GM21737 (cell line): ENCODE results near the gene KRTAP12-1.
"Not testable (repeated sequence)": the region's sequence is repeated elsewhere in the genome, so short reads cannot be mapped to it uniquely, and the experiment has no call there.

Experiments used
- ATAC-seq: cut with Tn5 transposase; IDR thresholded peaks from one replicate; pipeline ENCODE4 v1.9.1; 2021; ENCODE audit warnings: mild to moderate bottlenecking, moderate library complexity; ENCODE audit not compliant: unreplicated experiment

KRTAP12-1 gene

DNA sequence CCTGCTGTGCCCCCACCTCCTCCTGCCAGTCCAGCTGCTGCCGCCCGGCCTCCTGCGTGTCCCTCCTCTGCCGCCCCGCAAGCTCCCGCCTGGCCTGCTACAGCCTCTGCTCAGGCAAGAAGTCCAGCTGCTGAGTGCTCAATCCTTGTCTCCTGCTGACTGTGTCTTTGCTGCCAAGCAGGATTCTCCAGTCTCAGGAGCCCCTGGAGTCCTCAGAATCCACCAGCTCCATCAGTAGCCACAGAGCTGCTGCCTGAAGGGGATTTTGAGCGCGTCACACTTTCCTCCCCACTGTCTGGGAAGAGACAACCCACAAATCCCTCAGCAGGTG is 34.8 kb downstream of the KRTAP12-1 start:
- no peak for ATAC-seq

DNA sequence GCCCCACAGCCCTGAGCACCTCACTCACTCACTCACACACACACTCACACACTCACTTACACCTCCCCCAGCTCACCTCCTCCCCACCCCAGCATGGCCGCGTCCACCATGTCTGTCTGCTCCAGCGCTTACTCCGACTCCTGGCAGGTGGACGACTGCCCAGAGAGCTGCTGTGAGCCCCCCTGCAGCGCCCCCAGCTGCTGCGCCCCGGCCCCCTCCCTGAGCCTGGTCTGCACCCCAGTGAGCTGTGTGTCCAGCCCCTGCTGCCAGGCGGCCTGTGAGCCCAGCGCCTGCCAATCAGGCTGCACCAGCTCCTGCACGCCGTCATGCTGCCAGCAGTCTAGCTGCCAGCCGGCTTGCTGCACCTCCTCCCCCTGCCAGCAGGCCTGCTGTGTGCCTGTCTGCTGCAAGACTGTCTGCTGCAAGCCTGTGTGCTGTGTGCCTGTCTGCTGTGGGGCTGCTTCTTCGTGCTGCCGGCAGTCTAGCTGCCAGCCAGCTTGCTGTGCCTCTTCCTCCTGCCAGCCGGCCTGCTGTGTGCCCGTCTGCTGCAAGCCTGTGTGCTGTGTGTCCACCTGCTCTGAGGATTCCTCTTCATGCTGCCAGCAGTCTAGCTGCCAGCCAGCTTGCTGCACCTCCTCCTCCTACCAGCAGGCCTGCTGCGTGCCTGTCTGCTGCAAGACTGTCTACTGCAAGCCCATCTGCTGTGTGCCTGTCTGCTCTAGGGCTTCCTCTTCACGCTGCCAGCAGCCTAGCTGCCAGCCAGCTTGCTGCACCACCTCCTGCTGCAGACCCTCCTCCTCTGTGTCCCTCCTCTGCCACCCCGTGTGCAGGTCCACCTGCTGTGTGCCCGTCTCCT is 35.4 kb downstream of the KRTAP12-1 start, which contains the start of gene KRTAP10-11:
KRTAP10-11 (plus strand) TSS at position 49 of the 856 bp plus-strand sequence; CDS start at position 94, 45 bp downstream.
- not testable (repeated sequence) for ATAC-seq

DNA sequence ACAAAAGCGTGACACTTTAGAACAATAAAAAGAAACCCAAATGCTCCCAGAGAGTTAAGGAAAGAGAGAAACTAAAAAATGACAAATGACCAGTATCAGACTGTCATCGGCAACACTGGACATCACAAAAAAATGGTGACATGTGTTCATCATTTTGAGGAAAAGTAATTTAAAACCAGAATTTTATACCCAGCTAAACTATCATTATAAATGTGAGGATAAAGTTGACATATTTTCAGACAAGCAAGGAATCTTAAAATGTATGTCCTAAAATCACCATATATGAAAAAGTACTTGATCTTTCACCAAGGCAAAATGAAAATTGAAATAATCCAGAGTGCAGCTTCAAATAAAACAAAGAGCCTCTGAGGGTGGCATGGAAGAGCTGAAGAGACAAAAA is 37.1 kb downstream of the KRTAP12-1 start:
- no peak for ATAC-seq

DNA sequence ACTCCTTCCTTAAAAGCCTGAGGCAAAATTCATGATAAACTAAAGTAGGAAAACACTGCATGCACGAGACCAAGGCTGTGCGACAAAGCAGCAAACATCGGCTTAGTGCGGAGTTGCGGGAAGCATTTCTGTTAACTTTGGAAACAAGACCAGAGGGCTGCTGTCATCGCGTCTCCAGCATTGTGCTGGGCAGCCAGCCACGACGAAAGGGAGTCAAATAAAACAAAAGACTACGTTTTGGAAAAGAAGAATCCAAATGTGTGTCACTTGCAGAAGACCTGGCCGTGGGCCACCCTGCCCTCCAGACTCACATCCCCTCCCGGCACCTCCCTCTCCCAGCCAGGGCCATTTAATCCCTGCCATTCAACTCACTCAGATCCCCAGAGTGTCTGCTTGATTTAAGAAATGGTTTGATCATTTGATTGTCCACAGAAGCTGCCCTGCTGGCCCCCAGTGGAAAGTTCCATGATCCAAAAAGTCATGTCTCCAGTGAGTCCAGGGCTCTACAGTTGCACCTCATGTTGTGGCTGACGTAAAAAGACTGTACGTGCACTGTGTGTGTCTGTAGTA is 38.1 kb downstream of the KRTAP12-1 start:
- no peak for ATAC-seq

DNA sequence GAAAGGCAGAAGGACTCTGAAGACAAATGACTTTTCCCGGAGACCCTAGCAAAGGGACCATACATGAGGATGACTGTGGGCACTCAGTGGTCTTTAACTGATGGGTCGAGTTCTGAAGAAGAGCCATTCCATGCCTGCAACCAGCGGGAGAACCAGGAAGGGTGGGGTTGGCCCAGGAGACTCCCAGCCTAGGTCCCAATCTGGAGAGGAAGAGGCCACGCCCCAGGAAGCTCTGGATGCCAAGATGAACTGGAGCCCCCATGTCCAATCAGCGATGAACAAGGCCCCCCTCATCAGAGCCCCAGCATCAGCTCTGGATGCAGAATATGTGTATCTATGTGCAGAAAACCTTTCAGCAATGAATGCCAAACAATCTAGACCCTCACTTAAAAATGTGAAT is 41.2 kb downstream of the KRTAP12-1 start:
- no peak for ATAC-seq

DNA sequence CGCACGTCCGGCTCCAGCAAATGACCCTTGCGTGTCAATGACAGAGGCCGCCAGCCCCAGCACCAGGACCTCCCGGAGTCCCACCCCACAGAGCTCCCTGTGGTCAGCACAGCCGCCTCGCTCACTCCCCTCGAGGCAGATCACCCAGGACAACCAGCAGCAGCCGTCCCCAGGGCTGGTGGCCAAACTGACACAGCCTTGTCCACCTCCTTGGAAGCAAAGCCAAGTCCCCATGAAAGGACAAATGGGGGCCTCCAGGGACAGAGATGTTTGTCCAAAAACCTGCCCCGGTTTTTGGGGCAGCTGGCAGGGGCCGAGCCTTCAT is 42.7 kb downstream of the KRTAP12-1 start:
- no peak for ATAC-seq

DNA sequence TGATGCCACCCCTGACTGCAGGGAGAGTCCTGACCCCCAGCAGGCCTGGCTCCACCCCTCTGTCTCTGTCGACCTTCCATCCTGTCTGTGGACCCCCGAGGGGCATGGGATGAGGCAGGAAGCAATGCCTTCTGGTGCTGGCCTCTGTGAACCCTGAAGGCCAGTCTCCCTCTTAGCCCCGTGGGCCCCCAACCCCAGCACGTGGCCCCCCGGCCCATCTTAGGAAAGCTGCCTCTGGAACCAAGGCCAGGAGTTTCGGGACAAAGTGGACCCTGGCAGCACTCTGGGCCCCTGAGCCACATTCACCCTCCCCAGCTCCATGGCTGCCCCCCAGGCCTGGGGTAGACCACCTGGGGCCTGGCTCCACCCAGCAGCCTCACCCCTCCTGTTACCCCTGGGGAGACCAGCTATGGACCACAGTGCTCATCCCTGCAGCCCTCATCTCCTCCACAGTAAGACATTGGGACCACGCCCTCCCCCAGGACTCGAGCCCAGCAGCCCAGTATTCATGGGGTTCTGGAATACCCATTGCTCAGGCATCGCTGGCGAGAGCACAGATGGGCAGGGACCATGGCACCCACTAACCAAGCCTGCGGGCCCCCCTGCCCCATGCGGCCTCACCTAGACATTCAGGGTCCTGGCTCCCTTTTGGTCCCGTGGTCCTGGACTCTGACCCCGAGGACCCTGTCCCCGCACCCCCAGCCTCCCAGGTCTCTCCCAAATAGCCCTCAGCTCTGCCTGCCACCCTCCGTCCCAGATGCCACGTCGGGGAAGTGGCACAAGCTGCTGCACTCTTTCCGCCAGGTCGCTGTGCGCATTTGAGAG is 43.2 kb downstream of the KRTAP12-1 start:
- ATAC-seq = not testable (repeated sequence)

DNA sequence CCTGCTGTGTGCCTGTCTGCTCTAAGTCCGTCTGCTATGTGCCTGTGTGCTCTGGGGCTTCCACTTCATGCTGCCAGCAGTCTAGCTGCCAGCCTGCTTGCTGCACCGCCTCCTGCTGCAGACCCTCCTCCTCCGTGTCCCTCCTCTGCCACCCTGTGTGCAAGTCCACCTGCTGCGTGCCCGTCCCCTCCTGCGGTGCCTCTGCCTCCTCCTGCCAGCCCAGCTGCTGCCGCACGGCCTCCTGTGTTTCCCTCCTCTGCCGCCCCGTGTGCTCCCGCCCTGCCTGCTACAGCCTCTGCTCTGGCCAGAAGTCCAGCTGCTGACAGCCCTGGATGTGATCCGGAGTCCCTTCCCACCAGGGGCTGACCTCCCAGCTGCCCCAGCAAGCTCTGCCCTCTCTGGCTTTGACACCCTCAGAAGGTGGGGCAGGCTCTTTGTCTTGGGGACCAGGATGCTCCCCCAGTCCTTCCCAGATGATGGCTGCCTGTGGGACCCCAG is 44.1 kb downstream of the KRTAP12-1 start:
- ATAC-seq = not testable (repeated sequence)

DNA sequence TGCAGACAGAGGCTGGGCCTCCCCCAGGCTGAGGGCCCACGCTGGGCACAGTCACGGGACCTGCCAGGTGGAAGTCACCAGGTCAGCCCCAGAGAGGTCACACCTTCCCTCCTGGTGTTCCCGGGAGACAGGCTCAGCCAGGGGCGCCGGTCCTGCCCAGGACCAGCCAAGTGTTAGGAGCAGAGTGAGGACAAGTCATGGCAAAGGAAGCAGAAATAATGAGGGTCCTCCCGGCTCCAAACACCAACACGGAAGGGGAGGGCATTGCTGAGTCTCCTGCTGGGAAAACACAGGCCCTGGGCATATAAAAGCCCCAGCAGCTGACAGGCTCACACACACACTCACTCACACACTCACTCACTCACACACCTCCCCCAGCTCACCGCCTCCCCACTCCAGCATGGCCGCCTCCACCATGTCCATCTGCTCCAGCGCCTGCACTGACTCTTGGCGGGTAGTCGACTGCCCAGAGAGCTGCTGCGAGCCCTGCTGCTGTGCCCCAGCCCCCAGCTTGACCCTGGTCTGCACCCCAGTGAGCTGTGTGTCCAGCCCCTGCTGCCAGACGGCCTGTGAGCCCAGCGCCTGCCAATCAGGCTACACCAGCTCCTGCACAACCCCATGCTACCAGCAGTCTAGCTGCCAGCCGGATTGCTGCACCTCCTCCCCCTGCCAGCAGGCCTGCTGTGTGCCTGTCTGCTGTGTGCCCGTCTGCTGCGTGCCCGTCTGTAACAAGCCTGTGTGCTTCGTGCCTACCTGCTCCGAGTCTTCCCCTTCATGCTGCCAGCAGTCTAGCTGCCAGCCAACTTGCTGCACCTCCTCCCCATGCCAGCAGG is 44.7 kb downstream of the KRTAP12-1 start, which contains the start of gene KRTAP10-10:
KRTAP10-10 (plus strand) TSS at position 339 of the 833 bp plus-strand sequence; CDS start at position 401, 62 bp downstream.
- ATAC-seq = no peak

DNA sequence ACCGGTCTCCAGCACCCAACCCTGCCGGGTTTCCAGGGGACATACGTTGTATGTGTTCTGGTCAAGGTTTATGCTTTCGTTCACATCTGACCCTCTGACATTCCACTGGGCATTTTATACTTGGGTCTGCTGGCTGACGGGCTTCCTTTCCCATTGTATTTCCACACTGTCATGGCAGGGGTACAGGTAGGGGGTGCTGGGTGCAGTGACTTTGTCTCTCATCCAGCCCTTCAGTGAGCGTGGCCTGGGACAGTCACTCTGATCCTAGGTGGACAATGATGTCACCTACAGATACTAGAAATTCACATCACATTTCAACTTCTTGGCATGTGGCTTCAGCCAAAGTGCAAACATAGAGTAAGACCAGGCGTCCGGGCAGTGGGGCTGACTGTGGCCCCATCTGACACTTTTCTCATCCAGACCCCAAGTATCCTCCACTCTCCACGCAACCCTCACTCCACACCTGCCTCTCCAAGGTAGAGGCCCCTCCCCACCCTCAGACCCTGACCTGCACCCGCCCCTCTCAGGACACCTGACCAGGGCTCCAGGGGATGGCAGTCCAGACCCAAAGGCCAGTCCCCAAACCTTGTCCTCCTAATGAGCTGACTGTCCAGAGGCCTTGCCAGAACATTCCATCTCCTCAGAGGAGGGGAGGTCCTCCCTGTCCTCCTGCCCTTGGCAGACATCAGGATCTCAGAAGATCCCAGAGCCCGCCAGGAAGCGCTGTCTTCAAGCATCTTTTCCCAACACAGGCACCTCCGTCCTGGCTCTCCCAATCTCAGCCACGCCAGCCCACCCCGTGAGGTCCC is 45.5 kb downstream of the KRTAP12-1 start:
- no peak for ATAC-seq

DNA sequence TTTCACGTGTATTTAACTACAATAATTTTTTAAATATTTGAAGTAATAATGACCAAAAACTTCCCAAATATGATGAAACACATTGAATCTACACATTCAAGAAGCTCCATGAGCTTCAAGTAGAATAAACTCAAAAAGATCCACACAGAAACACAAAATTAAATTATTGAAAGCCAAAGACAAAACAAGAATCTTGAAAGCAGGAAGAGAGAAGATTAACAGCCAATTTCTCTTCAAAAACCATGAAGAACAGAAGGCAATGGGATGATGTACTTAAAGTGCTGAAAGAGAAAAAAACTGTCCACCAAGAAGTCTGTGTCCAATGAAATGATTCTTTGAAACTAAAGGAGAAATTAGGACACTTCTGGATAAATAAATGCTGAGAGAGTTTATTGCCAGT is 49.9 kb downstream of the KRTAP12-1 start:
- no peak for ATAC-seq
